NCI-H446 treated with DMSO at 0.1 percent for 48 hours (cell line): Measurements from ENCODE around the gene ASAP2.
A peak's percentile ranks its signal among the peaks of the same experiment; 100 is the strongest.

Experiments
- DNase-seq: peaks from one replicate; lab custom pipeline; 2025; lab: John Stamatoyannopoulos, UW

The ASAP2 gene

GRCh38 chr2:9297807-9298206 lies 91.2 kb downstream of the ASAP2 start:
- no peak for DNase-seq

GRCh38 chr2:9298583-9298982 lies 92.0 kb downstream of the ASAP2 start:
- no peak for DNase-seq

GRCh38 chr2:9299161-9300100 lies 92.8 kb downstream of the ASAP2 start:
- DNase-seq = no peak

GRCh38 chr2:9300214-9300613 lies 93.6 kb downstream of the ASAP2 start:
- no peak for DNase-seq

GRCh38 chr2:9300829-9301453 lies 94.3 kb downstream of the ASAP2 start:
- DNase-seq = no peak

- no peak for DNase-seq
Observed at GRCh38 chr2:9302755-9303154, 96.1 kb downstream of the ASAP2 start.

- no peak for DNase-seq
Observed at GRCh38 chr2:9303528-9304225, 97.1 kb downstream of the ASAP2 start.

- no peak for DNase-seq
Observed at GRCh38 chr2:9306911-9307310, 100.3 kb downstream of the ASAP2 start.

GRCh38 chr2:9307535-9307934 lies 100.9 kb downstream of the ASAP2 start:
- DNase-seq = peak; percentile 29

GRCh38 chr2:9308186-9308955 lies 101.8 kb downstream of the ASAP2 start:
- DNase-seq = no peak

- no peak for DNase-seq
Observed at GRCh38 chr2:9309147-9309546, 102.5 kb downstream of the ASAP2 start.

- DNase-seq = no peak
Observed at GRCh38 chr2:9310377-9310776, 103.8 kb downstream of the ASAP2 start.

- no peak for DNase-seq
Observed at GRCh38 chr2:9310798-9311197, 104.2 kb downstream of the ASAP2 start.

GRCh38 chr2:9311488-9311887 lies 104.9 kb downstream of the ASAP2 start:
- no peak for DNase-seq

GRCh38 chr2:9312591-9312990 lies 106.0 kb downstream of the ASAP2 start:
- DNase-seq = no peak

GRCh38 chr2:9313443-9313842 lies 106.8 kb downstream of the ASAP2 start:
- no peak for DNase-seq

GRCh38 chr2:9315280-9315847 lies 108.8 kb downstream of the ASAP2 start:
- no peak for DNase-seq

GRCh38 chr2:9317559-9317958 lies 110.9 kb downstream of the ASAP2 start:
- no peak for DNase-seq

GRCh38 chr2:9318461-9319337 lies 112.1 kb downstream of the ASAP2 start:
- no peak for DNase-seq

GRCh38 chr2:9319338-9319715 lies 112.7 kb downstream of the ASAP2 start:
- DNase-seq = no peak

GRCh38 chr2:9322576-9322975 lies 116.0 kb downstream of the ASAP2 start:
- DNase-seq = no peak
